ENCODE measurements around the gene NUP133.
"Not testable (repeated sequence)": the region's sequence is repeated elsewhere in the genome, so short reads cannot be mapped to it uniquely, and the experiment has no call there.

The NUP133 gene

GRCh38 chr1:229508823-229509337, 739 bp upstream of the NUP133 start:
- DNase-seq = no peak

- DNase-seq = no peak
Observed at GRCh38 chr1:229507502-229507901, 639 bp downstream of the NUP133 start.

GRCh38 chr1:229506633-229507032, 1.5 kb downstream of the NUP133 start:
- no peak for DNase-seq

DNA sequence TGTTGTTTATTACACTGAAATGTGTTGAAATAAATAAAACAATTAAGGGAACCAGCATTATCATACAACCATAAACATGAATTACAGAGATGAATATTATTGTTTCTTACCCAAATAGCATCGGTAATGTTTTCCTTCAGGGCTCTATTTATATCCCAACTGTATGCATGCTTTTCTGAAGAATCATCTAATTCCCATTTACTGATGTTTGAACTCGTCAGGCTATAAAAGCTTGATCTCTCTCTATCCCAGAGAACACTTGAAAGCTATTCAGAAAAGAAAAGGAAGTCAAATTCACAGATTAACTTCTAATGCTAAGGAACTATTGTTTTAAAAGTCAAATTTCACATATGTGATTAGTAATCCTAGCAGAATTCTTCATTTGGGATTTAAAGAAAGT, 12.4 kb downstream of the NUP133 start:
- no peak for DNase-seq

DNA sequence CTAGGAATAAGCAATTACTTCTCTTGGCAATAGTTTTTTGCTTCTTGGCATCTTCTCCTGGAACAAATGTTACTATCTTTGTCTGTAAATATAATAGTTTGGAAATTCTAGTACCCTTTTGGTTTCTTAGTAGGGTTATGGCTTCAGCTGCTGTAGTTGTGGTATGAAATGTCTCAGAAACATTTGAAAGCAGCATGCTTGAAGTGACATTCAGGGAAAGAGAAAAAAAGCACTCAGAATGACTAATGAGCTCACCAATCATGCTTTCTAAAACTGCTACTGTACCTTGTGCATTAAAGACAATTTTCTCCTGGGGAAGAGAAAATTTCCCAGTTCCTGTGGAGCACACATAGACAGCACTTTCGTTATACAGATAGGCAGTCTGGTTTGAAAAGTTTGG, 21.0 kb downstream of the NUP133 start:
- no peak for DNase-seq

DNA sequence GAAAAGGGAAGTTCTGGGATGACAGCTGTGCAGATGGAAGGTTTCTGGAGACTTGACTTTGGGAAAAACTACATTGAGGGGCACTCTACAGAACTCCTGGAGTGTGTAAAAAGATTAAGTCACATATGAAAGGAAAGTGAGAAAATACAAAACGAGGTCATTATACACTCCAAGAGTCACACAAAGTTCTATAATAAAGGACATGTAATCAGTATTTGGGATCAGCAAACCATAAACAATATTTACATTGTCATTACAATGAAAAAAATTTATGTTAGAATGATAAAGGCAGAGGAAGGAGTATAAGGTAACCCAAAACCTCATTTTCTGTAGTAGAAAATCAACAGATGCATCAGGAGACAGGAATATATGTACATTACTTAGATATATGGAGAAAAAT, 22.8 kb downstream of the NUP133 start:
- no peak for DNase-seq

DNA sequence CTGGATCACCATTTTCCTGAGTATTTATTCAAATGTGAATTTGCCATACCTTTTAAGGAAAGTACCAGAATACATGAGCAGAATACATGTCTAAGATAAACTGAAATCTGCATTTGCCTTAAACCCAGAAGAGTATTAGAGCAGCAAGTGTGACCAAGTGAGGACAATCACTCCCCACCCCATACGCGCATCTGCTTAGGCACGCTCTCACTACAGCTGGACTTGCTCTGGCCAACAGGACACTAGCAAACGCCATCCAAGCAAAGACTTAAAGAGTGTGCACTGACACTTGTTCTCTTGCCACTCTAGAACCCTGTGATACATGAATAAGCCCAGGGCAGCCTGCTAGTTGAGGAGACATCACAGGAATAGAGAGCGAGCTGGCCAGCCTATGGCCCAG, 25.6 kb downstream of the NUP133 start:
- DNase-seq = no peak

DNA sequence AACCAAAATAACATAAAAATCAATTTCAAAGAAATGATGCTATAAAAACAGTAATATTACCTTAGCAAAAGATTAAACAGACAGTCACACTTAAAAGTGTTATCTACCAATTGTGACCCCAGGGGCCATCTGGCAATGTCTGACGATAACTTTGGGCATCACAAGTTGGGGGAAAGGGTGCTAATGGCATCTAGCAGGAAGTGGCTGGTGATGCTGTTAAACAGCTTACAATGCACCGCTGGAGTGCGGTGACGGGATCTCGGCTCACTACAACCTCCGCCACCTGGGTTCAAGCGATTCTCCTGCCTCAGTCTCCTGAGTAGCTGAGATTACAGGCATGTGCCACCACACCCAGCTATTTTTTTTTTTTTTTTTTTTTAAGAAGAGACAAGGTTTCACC, 27.6 kb downstream of the NUP133 start:
- DNase-seq = no peak

GRCh38 chr1:229479660-229480399, 28.3 kb downstream of the NUP133 start:
- no peak for DNase-seq

GRCh38 chr1:229478852-229479251, 29.3 kb downstream of the NUP133 start:
- no peak for DNase-seq

GRCh38 chr1:229475859-229476258, 32.3 kb downstream of the NUP133 start:
- not testable (repeated sequence) for DNase-seq

- DNase-seq = no peak
Observed at GRCh38 chr1:229474509-229474908, 33.6 kb downstream of the NUP133 start.

GRCh38 chr1:229471175-229471574, 37.0 kb downstream of the NUP133 start:
- DNase-seq = no peak

- no peak for DNase-seq
Observed at GRCh38 chr1:229470406-229471043, 37.6 kb downstream of the NUP133 start.

DNA sequence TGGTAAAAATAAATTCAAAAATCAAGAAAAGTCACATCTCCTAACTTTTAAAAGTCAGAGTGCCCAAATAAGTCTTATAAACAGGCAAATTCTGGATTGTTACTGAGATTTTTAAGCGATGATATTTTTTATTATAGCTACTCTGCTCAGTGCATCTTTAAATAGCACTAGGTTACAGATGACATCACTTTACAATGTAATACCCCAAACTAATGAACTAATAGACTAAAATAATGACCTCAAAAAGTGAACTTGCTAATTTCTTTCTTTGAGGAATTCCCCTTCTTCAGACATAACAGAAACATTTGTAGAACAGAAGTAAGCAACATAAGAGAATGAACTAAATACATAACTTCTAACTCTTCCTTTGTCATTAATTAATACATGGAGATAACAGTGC, 41.3 kb downstream of the NUP133 start:
- no peak for DNase-seq

DNA sequence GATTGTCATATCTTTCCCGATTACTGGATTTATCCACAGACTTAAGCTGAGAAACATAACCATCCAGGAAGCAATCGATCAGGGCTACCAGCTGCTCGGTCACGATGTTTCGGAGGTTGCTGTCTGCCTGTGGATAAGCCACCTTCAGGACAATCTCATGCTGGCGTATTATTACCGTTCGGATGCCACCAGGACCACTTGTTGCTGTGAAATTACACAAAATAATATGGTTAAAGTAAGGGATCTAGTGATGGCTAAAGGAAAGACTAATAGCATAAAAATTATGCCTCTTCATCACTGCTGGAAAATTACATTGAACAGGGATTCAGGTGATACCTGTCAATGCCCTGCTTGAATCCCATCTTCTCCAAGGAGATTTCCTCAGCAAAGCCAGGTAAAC, 43.5 kb downstream of the NUP133 start:
- no peak for DNase-seq

DNA sequence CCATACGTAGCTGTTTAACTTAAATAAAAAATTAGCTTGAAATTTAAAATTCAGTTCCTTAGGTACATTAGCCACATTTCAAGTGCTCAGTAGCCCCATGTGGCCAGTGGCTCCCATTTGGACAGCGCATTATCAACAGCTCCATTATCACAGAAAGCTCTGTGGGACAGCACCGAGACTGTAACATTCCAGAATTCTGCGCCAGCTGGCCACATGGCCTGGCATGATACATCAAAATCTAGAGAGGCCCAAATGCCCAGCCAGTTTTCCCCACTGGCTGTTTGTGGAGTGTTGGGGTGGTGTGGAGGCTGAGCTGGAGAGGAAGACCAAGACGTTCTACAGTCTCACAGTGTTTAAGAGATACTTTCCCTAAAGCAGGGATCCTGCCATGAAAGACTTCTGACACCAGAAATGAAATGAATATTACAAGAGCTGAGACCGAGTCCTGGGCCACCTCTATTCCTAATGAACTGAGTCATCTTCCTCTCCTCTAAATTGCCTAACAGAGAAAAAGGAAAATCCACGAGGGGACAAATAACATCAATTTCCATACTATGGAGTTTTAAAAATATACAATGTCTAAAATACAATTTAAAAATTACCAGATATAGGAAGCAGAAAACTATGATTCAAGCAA, 47.0 kb downstream of the NUP133 start:
- DNase-seq = no peak

- no peak for DNase-seq
Observed at GRCh38 chr1:229459815-229460214, 48.3 kb downstream of the NUP133 start.

- DNase-seq = no peak
Observed at GRCh38 chr1:229457436-229457835, 50.7 kb downstream of the NUP133 start.

- no peak for DNase-seq
Observed at GRCh38 chr1:229456016-229456415, 52.1 kb downstream of the NUP133 start.

DNA sequence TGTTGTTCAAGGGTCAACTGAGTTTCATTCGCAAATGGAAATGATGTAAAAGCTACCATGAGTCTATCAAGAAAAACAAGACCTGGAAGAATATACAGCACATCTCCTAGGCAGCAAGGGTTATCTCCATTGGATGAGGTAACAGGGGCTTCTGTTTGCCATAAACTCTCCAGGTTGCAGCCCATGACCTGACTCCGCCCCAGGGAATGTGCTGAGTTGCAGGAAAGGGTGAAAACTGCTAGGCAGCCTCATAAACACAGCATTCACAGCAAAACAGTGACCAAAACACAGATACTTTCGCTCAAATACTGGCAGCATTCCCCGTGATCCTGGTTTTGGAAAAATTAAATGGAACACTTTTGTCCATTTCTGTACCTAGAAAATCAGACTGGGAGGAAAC, 54.1 kb downstream of the NUP133 start:
- DNase-seq = no peak

- no peak for DNase-seq
Observed at GRCh38 chr1:229452956-229453801, 55.0 kb downstream of the NUP133 start.

GRCh38 chr1:229448845-229449244, 59.3 kb downstream of the NUP133 start:
- no peak for DNase-seq
